Umbilical cord (tissue), 2 donors: ENCODE results near the gene FNIP2. TPM values are rescaled to one million over a fixed set of nuclear protein-coding genes. Genes with fewer than 3 reads are reported as not detected.
"Not testable (repeated sequence)": the region's sequence is repeated elsewhere in the genome, so short reads cannot be mapped to it uniquely, and the experiment has no call there.

Source experiments
- DNase-seq: peaks from one replicate; pipeline ENCODE4 v3.0.0-alpha.2; 2015; ENCODE audit warnings: low spot score
- total RNA-seq: library from RNA; depleted of rRNA; stranded (reverse); fragments of >200 nt; gene quantifications from one replicate; pipeline ENCODE4 v1.2.3, GENCODE V29; 2014; ENCODE audit warnings: low replicate concordance; ENCODE audit not compliant: insufficient read depth

FNIP2 gene
- total RNA-seq, 1 donor from 2014 or later, result 69.3 TPM

DNA sequence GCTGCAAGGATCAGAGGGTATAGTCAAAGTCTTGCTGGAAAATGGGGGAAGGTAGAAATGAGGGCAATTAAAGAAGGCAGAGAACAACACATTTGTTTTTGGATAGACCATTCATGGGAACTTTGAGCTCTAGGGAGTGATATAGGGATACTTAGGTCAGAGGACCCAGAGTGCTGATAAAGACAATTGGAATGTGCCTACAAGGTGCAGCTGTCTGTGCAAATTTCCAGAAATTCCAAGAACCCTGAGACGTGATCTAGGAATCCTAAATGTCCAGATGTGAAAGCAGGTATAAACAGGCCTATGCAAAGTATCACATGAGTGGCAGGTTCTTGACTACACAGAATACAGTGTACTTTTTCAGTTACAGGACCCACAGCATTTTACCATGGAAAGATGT lies 24.2 kb downstream of the FNIP2 start:
- DNase-seq, result no peak

DNA sequence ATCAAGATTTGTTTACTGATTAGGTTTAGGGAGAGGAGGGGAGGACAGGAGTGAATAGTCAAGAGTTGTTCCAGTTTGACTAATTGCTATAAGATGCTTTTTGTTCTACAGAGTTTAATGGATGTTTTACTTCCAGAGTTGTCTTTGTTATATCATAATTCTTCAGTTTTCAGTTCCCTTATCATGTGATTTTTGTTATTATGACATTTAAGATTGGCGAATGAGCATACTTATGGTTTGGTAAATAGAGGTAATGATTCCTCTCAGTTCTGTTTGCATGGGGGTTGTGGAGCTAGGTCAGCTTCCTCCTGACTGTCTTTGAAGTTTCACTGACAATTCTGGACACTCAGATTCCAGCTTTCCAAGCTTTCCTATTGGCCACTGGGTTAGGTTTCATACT lies 24.6 kb downstream of the FNIP2 start:
- not testable (repeated sequence) for DNase-seq

DNA sequence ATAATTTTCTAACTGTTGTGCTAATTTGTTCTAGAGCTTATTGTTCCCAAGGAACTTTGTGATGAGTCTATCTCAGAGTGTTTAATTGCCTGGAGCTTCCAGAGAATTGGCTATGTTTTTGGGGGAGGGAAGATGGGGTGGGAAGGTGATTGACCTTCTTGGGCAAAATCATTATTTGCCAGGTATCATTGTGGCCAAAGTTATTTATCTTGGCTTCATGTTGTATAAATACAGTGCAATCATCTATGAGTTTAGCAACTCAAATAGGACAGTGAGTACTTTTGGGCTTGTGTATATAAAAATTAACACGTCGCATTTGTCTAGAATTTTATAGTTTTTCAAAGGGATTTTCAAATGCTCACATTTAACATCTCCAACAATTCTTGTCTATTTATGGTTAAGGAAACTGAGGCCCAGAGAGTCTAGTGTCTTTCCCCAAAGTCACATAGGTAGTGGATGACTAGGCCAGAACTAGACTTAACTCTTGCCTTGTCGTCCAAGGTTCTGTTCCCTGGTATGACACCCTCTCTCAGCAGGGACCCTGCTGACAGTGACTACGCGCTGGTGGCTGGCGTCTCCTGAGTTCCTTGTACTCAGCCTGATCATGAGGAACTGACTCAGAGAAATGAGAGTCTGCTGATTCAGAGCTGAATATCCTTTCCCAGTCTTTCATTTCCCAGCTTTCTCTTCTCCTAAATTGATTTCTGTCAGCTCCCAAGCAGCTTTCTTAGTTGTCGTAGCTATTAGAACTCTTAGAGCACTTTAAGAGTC lies 27.7 kb downstream of the FNIP2 start:
- no peak for DNase-seq

DNA sequence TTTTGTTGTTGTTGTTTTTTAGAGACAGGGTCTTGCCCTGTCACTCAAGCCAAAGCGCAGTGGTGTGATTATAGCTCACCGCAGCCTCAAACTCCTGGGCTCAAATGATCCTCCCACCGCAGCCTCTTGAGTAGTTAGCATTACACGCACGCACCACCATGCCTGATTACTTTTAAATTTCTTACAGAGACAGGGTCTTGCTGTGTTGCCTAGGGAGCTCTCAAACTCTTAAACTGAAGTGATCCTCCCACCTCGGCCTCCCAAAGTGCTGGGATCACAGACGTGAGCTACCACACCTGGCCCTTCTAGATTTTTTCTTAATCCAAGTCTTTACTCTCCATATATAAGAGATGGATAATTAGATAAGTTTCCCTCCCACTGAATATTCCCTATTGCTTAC lies 29.2 kb downstream of the FNIP2 start:
- DNase-seq, result no peak

DNA sequence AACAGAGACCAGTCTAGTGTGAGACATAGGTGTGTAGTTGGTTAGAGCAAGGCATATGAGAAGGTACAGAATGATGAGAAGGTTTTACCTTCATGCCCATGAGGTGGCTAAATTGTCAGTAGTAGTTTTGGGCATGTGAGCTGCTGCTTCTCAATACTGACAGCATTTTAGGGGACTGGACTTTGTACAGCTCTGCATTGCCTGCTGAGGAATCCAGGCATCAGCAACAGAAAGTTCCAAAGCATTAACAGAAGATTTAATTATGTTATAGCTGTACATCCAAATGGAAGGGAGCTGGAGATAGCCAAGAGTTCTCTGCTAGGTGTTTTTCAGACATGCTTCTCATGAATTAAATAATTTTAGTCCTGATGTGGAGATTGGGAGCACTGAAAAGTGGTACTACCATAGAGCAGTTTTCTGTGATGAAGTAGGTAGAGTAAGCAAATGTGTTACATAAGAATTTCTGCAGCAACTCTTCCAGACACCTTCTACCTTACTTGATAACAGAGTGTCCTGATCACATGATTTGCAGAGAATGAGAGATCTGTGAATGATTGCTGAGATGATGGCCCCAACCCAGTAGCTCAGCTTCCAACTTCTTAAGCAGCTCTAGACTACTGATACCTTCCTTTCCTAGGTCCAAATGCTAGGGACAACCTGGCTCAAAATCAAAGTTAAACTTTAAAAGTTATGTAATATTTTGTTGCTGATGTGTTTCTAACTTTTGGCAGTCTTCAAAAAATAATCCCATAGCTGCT lies 30.4 kb downstream of the FNIP2 start:
- no peak for DNase-seq

DNA sequence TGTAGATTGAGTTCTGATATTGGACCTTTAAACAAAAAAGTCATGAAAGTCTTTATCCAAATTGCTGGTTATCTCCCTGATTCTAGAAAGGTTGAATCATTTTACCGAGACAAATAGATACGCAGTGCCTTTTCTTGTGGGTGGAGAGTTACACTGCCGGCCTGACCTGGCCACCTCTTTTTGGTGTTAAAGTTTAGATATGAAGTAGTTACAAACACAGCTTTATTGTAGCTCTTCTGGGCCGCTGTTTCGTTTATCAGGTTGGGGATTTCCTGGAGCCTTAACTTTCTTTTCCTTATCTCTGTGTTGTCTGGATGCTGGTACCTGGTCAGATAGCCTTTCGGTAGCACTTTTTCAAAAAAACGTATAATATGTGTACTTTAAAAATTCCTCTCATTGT lies 31.0 kb downstream of the FNIP2 start:
- DNase-seq, result no peak

DNA sequence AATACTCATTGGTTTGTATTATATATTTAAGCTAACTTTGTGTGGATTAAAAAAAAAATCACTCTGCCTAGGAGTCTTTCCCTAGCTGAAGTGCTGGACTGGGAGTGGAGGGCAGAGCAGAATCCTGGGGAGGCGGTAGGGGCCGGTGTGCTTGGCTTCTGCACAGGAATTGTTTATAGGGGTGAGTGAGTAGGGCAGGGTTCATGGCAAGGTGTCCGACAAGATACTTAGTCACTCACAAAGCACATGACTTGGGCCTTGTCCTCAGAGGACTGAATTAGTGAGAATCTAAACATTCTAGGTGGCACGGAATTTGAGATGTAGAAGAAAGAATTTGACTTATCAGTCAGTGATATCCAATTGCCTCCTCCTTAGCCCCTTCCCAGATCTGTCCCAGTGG lies 32.2 kb downstream of the FNIP2 start:
- DNase-seq, result no peak

DNA sequence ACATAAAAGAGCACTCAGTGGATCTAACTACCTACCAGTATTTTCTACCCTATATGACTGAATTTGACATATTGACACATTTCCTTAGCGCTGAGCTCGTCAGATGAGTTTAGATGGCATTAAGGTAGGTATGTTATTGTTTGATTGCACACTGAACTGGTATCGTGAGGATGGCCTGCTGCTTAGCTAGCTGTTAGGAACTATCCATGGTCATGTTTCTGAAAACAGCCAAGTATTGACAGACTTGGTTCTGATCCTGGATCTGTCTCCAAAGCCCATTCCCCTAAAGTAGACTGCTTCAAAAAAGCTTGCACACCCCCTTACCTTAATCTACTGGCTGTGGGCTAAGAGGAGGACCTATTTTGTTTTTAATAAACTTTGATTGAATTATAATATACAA lies 32.9 kb downstream of the FNIP2 start:
- no peak for DNase-seq

DNA sequence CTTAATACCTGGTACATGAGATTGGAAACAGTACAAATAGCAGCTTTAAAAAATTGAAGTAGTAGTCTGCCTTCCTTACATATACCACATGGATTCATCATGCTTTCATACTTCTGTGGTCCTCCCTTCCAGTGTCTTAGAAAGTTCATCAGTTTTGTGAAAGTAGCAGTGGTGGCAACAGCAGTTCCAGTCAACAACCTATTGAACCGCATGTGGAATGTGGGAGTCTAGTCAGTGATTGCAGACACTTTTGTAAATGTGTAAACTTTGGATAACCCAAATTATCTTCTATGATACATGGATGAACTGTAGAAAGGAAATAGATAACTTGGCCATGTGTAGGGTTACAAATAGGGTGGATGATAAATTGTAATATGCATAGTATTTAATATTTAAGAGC lies 34.1 kb downstream of the FNIP2 start:
- DNase-seq, result no peak

DNA sequence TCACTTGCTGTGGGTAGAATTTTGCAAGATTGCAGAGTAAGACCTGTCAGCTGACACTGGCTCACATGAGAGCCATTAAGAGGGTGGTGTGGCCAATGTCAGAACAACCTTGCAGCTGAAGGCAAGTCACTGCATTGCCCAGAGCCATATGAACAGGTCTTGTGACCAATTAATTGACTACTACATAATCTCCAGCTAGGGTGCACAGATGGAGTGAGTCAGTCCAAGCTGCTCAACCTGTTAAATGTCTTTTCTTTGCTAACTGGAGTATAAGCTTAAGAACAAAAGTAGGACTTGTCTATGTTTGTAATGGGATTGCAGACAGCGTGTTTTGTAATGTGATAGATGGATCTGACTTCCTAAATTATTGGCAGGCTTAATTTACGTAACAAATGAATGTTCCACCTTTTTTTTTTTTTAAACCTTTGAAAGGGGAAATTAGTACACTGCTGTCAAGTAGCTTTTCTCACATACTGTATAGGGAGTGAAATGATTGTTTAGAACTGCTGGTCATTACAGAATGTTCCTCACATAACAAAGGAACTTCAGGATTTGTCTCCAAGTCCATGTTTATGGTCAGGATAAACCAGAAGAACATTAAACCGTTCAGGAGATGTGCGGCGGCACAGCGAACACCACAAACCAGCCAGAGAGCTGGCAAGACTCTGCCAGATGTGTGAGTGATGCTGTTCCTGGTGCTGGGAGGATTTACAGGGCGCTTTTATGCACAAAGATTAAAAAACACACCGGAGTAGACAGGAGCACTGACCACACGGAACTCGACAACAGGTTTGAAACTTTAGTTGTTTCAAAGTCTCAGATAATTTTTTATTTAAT lies 37.0 kb downstream of the FNIP2 start:
- no peak for DNase-seq

DNA sequence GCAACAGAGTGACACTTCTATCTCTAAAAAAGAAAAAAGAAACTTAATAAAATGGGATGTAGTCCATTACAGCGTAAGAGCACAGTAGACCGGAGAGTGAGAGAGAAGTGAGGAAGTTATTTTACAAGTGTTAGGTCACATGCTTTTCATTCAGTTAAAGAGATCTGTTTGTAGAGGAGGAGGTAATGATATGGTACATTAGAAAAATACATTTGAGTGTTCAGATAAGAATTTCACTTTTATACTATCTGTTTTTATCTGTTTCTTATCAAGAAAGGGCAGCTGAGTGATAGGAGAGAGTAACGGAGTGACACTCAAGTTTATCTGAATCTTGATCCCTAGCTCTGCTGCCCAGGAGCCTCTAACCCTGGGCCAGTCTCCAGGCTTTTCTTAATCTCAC lies 38.9 kb downstream of the FNIP2 start:
- DNase-seq, result peak; percentile 55

DNA sequence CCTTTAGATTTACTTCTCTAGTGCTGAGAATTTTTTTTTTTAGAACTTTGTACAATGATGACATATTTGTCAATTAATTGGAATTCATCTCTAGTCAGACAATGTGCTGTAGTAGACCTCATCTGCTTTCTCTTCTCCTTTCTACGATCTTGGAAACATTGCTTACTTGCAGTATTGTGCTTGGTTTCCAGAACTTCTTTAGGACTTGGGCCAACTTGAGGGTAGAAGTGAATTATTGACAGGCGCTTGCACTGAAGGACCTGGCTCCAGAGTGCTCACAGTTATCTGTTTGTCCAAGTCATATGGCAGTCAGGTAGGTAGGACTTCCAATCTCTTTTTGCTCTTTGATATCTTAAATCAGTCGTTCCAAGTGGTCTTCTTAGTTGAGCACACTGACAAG lies 39.6 kb downstream of the FNIP2 start:
- DNase-seq, result no peak

DNA sequence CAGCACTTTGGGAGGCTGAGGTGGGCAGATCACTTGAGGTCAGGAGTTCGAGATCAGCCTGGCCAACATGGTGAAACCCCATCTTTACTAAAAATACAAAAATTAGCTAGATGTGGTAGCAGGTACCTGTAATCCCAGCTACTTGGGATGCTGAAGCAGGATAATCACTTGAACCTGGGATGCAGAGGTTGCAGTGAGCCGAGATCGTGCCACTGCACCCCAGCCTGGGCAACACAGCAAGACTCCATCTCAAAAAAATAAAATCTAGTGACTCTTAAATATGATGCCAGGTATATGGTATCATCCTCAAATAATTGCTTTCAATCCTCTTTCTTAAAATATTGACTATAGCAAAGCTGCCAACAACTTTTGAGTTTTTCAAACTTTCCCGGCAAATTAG lies 40.4 kb downstream of the FNIP2 start:
- DNase-seq, result not testable (repeated sequence)

DNA sequence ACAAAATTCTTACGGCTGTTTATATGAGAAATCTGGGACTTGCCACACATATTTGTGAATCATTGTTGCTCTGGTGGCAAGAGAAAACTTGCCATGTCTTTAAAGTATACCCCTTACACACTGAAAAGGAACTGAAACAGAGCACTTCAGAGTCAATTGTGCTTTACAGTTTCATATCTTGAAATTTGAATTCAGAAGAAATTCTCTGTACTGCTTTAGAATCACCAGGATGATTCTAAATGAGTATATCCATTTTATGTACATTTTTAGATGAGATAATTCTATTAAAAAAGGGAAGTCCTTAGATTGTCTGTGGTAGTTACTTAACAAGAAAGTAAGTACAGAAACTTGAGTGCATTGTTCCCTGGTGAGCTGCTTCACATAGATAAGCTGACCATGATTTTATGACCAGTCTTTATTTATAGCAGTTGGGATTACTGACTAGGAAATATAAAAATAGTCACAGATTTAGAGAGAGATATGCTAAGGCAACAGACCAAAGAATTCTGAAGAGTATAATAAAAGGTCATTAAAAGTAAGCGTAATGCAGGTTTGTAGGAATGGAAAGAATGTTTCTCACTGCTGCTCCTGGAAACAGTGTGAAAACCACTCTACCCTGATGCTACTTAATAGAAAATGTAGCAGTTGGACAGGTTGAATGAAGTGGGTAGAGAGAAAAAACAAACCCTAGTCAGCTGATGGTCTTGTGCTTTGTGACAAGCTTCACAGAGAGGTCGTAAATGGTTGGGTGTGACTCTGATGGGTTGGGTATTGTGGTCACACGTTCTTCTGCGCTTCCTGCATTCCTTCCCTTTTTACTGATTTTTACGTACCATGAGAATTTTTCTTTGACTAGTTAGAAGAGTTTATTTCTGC lies 41.0 kb downstream of the FNIP2 start:
- peak; percentile 85 for DNase-seq

DNA sequence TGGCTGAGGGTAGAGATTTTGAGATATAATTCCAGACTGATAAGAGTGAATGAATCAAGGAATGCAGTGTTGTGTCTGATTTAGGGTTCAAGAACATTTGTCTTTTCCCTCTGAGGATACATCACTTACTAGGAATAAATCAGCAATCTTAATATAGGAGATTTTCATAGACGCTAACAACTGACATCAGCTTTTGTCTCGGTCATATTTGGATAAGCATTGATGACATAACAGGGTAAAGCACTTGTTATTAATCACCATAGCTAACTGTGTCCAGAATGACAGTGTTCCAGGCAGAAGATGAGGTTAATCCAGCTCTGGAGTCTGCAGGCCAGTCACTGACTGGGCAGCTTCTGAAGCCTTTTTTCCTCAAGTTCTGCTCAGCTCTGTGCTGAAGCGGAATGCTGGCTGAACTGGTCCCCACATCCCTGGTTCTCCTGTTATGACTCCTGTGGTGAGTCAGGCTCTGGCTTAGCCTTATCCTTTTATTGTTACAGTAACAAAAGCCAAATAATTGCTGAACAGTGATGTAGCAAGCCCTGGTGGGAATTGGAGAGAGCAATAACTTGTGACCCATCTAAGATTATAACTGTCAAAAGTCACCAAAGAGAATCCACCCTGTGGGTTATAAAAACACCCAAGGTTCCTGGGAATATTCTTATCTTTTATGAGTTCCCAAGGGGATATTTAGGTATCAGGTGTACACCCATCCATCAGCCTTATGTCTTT lies 41.8 kb downstream of the FNIP2 start:
- DNase-seq, result peak; percentile 89

DNA sequence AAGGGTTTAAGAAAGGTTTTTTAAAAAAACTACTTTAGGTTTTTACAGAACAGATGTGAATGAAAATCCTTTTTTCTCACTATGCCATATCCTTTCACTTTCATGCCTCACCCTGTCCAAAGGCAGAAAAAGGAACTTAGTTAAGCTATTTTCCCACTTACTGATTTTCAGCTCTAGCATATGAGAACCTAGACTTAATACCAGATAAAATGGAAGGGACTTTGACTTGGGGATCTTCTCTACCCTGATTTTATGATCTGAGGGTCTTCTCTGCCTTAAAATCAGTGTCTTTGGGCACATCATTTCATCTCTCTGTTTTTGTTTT lies 42.4 kb downstream of the FNIP2 start:
- no peak for DNase-seq

DNA sequence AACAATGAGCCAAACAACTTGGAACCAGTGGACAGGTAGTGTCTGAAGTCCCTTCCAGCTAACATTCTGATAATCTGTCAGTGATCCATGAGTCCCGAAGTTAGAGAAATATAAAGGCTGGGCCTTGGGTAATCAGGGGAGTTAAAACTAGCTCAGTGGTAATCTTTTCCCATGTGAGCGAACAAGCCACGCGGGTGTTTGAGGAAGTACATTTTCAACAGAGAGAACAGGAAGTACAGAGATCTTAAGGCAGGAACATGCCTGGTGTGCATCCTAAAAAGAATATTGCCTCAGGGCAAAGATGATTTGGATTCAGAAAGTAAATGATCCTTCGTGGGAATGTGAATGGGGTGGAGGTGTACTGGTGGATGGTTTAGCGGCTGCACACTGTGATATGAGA lies 42.9 kb downstream of the FNIP2 start:
- peak; percentile 54 for DNase-seq

DNA sequence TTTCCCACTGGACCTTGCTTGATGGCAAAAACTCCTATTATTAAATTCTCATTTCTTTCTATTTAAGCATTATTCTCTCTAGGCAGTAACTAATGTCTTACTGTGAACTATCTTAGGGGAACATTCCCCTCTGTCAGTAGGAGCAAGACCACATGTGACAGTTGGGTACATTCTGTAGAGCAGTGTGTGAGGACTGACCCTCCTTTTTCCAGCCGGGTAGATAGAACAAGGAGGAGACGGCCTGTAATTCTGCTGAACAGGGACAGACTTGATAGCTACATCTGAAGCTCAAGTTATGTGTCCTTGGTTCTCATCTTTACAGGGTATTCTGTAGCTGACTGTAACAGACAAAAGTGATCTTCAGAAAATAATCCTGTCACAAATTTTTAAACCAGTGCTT lies 43.3 kb downstream of the FNIP2 start:
- no peak for DNase-seq

DNA sequence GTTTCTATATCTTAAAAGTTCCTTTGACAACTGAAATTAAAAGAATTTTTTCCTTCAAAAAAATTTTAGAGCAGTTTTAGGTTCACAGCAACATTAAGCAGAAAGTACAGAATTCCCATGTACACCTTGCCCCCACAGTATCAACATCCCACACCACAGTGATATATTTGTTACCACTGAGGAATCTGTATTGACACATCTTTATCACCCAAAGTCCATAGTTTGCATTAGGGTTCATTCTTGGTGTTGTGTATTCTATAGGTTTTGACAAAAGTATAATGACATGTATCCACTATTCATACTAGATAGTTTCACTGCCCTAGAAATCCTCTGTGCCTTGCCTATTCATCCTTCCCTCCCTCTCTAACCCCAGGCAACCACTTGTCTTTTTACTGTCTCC lies 43.7 kb downstream of the FNIP2 start:
- no peak for DNase-seq

DNA sequence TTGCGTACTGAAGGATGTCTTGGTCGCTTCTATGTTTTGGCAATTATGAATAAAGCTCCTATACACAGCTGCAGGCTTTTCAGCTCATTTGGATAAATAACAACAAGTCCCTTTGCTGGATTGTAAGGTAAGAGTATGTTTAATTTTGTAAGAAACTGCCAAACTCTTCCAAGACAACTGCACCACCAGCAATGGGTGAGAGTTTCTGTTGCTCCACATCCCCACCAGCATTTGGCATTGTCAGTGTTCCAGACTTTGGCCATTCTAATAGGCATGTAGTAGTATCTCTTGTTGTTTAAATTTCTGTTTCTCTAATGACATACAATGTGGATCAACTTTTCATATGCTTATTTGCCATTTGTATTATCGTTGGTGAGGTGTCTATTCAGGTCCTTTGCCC lies 44.3 kb downstream of the FNIP2 start:
- no peak for DNase-seq

DNA sequence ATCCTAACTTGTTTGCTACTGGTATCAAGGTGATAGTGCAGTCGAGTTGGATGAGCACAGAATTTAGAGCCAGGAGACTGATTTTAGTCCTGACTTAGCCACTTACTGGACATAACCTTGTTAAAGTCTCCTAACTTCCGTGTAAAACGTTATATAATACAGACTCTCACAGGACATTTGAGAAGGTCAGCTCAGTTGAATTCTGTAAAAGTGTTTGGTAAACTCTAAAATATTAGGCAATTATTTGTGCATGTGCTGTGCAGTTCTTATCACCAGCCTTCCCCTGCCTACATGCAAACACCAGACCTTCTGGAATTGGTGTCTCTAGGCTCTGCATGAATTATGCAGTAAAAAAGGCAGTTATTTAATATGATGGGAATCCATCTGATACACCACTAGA lies 45.4 kb downstream of the FNIP2 start:
- no peak for DNase-seq
